RWPE2 (cell line): ENCODE measurements around the gene ATG7.
A peak's percentile ranks its signal among the peaks of the same experiment; 100 is the strongest.

Experiments
- ATAC-seq: fragments of 200-7000 bp; cut with Tn5 transposase; 3 replicates; pipeline ENCODE4 v1.9.1; 2021; ENCODE audit warnings: low read depth
- DNase-seq: peaks from one replicate; pipeline ENCODE4 v3.0.0-alpha.2; 2020; ENCODE audit warnings: low spot score
- H3K27ac ChIP-seq: fragments of 450-650 bp; 2 replicates; pipeline ENCODE4 v1.5.1; 2017; ENCODE audit warnings: mild to moderate bottlenecking; ENCODE audit not compliant: poor library complexity, severe bottlenecking
- H3K27me3 ChIP-seq: fragments of 250-450 bp; sonication (Bioruptor Pico); 2 replicates; pipeline ENCODE4 v1.5.1; 2021; ENCODE audit warnings: mild to moderate bottlenecking, moderate library complexity; ENCODE audit not compliant: insufficient read depth, poor library complexity, severe bottlenecking
- H3K36me3 ChIP-seq: fragments of 250-450 bp; sonication (Bioruptor Pico); 2 replicates; pipeline ENCODE4 v1.5.1; 2020; ENCODE audit warnings: low read depth, mild to moderate bottlenecking, moderate library complexity
- H3K4me1 ChIP-seq: fragments of 250-450 bp; sonication (Bioruptor Pico); 2 replicates; pipeline ENCODE4 v1.5.1; 2021; ENCODE audit warnings: mild to moderate bottlenecking, moderate library complexity; ENCODE audit not compliant: insufficient read depth, poor library complexity, severe bottlenecking
- H3K4me3 ChIP-seq: fragments of 250-450 bp; sonication (Bioruptor Pico); 2 replicates; pipeline ENCODE4 v1.5.1; 2021; ENCODE audit warnings: mild to moderate bottlenecking, moderate library complexity; ENCODE audit not compliant: severe bottlenecking
- H3K9me3 ChIP-seq: fragments of 250-450 bp; sonication (Bioruptor Pico); 2 replicates; pipeline ENCODE4 v1.5.1; 2021; ENCODE audit warnings: mild to moderate bottlenecking, moderate library complexity; ENCODE audit not compliant: severe bottlenecking
- CTCF ChIP-seq: fragments of 450-650 bp; IDR thresholded peaks from one replicate; pipeline ENCODE4 v1.5.1; 2017; ENCODE audit warnings: mild to moderate bottlenecking, moderate library complexity; ENCODE audit not compliant: poor library complexity, severe bottlenecking

ATG7 gene

DNA sequence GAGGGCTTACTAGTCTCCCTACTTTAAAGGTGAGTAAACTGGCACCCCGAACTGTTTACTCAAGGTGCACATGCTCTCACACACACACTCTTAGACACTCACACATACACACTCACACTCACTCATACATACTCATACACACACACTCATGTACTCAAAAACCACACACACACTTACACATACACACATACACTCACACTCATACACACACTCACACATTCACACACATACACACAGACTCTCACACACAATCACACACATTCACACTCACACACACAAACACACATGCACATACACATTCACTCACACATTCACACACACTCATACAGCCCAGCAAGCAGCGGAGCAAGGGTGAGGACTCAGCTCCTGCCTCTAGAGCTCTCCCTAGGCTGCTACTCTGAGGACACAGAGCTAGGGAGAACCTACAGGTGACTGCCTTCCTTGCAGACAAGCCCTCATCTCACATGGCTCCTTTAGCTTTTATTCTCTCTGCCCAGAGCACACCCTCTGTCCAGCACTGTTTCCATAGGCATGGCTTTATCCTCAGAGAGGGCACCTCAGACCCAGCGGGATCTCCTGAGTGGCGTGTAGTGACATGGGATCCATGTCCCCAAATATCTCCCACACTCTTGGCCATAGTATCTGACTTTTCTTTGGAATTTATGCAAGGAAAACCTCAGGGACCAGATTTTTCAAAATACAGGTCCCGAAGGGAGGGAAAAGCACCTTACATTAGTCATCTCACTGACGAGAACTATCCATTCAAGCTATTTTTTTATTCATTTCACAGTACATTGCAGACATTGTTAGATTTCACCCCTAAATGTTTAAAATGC is 26.2 kb upstream of the ATG7 start:
- ATAC-seq (peak; percentile 72), DNase-seq (no peak)
- Histone ChIP-seq H3K27me3 (no peaks in the 10 kb centered on the region), H3K27ac (peak overlapping the region; percentile 57), H3K4me1 (peaks cover 17% of the 10 kb centered on the region), H3K4me3 (no peak overlapping the region), H3K9me3 (no peaks in the 10 kb centered on the region), H3K36me3 (peaks cover 4% of the 10 kb centered on the region; the same call in 1 of the 2 replicates)
- TF ChIP-seq CTCF: no peak

DNA sequence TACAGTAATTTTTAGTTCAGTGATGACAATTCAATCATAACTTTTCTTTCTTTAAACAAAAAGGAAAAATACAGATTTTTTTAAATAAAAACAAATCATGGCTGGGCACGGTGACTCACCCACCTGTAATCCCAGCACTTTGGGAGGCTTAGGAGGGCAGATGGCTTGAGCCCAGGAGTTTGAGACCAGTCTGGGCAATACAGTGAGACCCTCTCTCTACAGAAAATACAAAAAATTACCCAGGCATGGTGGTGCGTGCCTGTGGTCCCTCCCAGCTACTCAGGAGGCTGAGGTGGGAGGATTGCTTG is 25.6 kb upstream of the ATG7 start:
- no peak overlapping the region for H3K4me3 ChIP-seq
- no peaks in the 10 kb centered on the region for H3K9me3 ChIP-seq
- peak; percentile 53 for ATAC-seq
- peak overlapping the region; percentile 57 for H3K27ac ChIP-seq
- peaks cover 4% of the 10 kb centered on the region; the same call in 1 of the 2 replicates for H3K36me3 ChIP-seq
- no peaks in the 10 kb centered on the region for H3K27me3 ChIP-seq
- no peak for DNase-seq
- TF ChIP-seq CTCF: no peak
- H3K4me1 ChIP-seq: peaks cover 20% of the 10 kb centered on the region

GRCh38 chr3:11247362-11247761 is 24.8 kb upstream of the ATG7 start:
- peaks cover 25% of the 10 kb centered on the region for H3K4me1 ChIP-seq
- peaks cover 6% of the 10 kb centered on the region; the same call in 1 of the 2 replicates for H3K36me3 ChIP-seq
- H3K27me3 ChIP-seq: no peaks in the 10 kb centered on the region
- no peak for TF ChIP-seq CTCF
- no peak overlapping the region for H3K4me3 ChIP-seq
- H3K27ac ChIP-seq: peak overlapping the region; percentile 57
- H3K9me3 ChIP-seq: no peaks in the 10 kb centered on the region
- DNase-seq: no peak
- no peak for ATAC-seq

- H3K27me3 ChIP-seq: no peaks in the 10 kb centered on the region
- no peak overlapping the region for H3K4me3 ChIP-seq
- TF ChIP-seq CTCF: no peak
- no peaks in the 10 kb centered on the region for H3K9me3 ChIP-seq
- DNase-seq (no peak), ATAC-seq (no peak)
- H3K4me1 ChIP-seq: peaks cover 25% of the 10 kb centered on the region
- H3K36me3 ChIP-seq: peaks cover 14% of the 10 kb centered on the region
- no peak overlapping the region for H3K27ac ChIP-seq
These were observed 23.6 kb upstream of the ATG7 start for GRCh38 chr3:11248596-11248995.
